Measurements from ENCODE around the gene PRDX5. TPM values are rescaled to one million over a fixed set of nuclear protein-coding genes. Genes with fewer than 3 reads are reported as not detected.

PRDX5 gene
- total and polyA plus RNA-seq, 9 of the 15 experiments (the other 6 are each of a cell fraction or from before 2014, with no cell fraction given), result 40.8 to 327 (median 204) TPM

DNA sequence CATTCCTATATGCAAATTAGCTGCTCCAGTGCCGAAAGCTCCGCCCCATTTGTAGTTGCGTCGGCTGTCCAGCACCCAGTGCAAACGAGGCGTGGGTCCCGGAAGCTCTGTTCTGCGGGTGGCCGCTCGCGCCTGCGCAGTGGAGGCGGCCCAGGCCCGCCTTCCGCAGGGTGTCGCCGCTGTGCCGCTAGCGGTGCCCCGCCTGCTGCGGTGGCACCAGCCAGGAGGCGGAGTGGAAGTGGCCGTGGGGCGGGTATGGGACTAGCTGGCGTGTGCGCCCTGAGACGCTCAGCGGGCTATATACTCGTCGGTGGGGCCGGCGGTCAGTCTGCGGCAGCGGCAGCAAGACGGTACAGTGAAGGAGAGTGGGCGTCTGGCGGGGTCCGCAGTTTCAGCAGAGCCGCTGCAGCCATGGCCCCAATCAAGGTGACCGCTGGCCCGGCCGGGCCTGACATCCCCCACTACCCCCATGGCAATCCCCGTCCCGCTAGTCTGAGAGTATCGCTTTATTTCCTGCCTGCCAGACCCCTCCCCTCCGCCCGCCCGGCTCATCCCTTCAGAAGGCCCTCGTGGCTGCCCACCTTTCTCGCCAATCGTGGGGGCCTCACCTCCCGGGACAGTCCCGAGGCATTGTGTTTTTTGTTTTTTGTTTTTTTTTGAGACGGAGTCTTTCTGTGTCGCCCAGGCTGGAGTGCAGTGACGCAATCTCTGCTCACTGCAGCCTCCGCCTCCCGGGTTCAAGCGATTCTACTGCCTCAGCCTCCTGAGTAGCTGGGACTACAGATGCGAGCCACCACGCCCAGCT, at the start of gene PRDX5 (continued):
- TF ChIP-seq, protein P1, sequence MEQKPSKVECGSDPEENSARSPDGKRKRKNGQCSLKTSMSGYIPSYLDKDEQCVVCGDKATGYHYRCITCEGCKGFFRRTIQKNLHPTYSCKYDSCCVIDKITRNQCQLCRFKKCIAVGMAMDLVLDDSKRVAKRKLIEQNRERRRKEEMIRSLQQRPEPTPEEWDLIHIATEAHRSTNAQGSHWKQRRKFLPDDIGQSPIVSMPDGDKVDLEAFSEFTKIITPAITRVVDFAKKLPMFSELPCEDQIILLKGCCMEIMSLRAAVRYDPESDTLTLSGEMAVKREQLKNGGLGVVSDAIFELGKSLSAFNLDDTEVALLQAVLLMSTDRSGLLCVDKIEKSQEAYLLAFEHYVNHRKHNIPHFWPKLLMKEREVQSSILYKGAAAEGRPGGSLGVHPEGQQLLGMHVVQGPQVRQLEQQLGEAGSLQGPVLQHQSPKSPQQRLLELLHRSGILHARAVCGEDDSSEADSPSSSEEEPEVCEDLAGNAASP (IDR thresholded peaks at IDR 0.05), result no peak
- TF ChIP-seq, protein P2, sequence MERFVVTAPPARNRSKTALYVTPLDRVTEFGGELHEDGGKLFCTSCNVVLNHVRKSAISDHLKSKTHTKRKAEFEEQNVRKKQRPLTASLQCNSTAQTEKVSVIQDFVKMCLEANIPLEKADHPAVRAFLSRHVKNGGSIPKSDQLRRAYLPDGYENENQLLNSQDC (CRISPR knock-in tag; IDR thresholded peaks at IDR 0.05), result no peak
- TF ChIP-seq ZFP36 (IDR thresholded peaks at IDR 0.05; ENCODE audit: low read depth, low read length, partially characterized antibody) (no peak), HDAC1 (IDR thresholded peaks at IDR 0.05) (peak in 1 of 2 experiments; percentile 59; a peak in 2 of 4 replicates), SMARCE1 (IDR thresholded peaks at IDR 0.05) (peak; percentile 55), TBL1XR1 (IDR thresholded peaks at IDR 0.05; ENCODE audit: low read length in 2 of 2) (no peak), SMAD1 (IDR thresholded peaks at IDR 0.05; ENCODE audit: low read depth, low read length, partially characterized antibody) (no peak), ZNF561 (CRISPR knock-in tag; conservative IDR thresholded peaks at IDR 0.05) (no peak), ZNF165 (CRISPR knock-in tag; IDR thresholded peaks at IDR 0.05; ENCODE audit: borderline replicate concordance) (no peak), PHF21A (IDR thresholded peaks at IDR 0.05; ENCODE audit: borderline replicate concordance, low read depth) (no peak), ILF3 (IDR thresholded peaks at IDR 0.05; ENCODE audit: borderline replicate concordance) (no peak), SREBF2 (CRISPR knock-in tag; IDR thresholded peaks at IDR 0.05) (no peak)
- TF ChIP-seq, protein P3, sequence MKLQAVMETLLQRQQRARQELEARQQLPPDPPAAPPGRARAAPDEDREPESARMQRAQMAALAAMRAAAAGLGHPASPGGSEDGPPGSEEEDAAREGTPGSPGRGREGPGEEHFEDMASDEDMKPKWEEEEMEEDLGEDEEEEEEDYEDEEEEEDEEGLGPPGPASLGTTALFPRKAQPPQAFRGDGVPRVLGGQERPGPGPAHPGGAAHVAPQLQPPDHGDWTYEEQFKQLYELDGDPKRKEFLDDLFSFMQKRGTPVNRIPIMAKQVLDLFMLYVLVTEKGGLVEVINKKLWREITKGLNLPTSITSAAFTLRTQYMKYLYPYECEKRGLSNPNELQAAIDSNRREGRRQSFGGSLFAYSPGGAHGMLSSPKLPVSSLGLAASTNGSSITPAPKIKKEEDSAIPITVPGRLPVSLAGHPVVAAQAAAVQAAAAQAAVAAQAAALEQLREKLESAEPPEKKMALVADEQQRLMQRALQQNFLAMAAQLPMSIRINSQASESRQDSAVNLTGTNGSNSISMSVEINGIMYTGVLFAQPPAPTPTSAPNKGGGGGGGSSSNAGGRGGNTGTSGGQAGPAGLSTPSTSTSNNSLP (IDR thresholded peaks at IDR 0.05; ENCODE audit: borderline replicate concordance, low read depth, low read length), result no peak
- TF ChIP-seq, protein P4, sequence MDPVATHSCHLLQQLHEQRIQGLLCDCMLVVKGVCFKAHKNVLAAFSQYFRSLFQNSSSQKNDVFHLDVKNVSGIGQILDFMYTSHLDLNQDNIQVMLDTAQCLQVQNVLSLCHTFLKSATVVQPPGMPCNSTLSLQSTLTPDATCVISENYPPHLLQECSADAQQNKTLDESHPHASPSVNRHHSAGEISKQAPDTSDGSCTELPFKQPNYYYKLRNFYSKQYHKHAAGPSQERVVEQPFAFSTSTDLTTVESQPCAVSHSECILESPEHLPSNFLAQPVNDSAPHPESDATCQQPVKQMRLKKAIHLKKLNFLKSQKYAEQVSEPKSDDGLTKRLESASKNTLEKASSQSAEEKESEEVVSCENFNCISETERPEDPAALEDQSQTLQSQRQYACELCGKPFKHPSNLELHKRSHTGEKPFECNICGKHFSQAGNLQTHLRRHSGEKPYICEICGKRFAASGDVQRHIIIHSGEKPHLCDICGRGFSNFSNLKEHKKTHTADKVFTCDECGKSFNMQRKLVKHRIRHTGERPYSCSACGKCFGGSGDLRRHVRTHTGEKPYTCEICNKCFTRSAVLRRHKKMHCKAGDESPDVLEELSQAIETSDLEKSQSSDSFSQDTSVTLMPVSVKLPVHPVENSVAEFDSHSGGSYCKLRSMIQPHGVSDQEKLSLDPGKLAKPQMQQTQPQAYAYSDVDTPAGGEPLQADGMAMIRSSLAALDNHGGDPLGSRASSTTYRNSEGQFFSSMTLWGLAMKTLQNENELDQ (CRISPR knock-in tag; IDR thresholded peaks at IDR 0.05; ENCODE audit: borderline replicate concordance), result no peak
- TF ChIP-seq, protein P5, sequence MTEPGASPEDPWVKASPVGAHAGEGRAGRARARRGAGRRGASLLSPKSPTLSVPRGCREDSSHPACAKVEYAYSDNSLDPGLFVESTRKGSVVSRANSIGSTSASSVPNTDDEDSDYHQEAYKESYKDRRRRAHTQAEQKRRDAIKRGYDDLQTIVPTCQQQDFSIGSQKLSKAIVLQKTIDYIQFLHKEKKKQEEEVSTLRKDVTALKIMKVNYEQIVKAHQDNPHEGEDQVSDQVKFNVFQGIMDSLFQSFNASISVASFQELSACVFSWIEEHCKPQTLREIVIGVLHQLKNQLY (CRISPR knock-in tag; conservative IDR thresholded peaks at IDR 0.05), result no peak
- TF ChIP-seq, protein P6, sequence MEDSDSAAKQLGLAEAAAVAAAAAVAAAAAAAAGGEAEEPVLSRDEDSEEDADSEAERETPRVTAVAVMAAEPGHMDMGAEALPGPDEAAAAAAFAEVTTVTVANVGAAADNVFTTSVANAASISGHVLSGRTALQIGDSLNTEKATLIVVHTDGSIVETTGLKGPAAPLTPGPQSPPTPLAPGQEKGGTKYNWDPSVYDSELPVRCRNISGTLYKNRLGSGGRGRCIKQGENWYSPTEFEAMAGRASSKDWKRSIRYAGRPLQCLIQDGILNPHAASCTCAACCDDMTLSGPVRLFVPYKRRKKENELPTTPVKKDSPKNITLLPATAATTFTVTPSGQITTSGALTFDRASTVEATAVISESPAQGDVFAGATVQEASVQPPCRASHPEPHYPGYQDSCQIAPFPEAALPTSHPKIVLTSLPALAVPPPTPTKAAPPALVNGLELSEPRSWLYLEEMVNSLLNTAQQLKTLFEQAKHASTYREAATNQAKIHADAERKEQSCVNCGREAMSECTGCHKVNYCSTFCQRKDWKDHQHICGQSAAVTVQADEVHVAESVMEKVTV (CRISPR knock-in tag; IDR thresholded peaks at IDR 0.05), result peak; percentile 74
- TF ChIP-seq, protein P7, sequence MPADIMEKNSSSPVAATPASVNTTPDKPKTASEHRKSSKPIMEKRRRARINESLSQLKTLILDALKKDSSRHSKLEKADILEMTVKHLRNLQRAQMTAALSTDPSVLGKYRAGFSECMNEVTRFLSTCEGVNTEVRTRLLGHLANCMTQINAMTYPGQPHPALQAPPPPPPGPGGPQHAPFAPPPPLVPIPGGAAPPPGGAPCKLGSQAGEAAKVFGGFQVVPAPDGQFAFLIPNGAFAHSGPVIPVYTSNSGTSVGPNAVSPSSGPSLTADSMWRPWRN (IDR thresholded peaks at IDR 0.05; ENCODE audit: low read depth), result no peak
